HepG2 (cell line): ENCODE measurements around the gene LLGL2. TPM values are rescaled to one million over a fixed set of nuclear protein-coding genes. Genes with fewer than 3 reads are reported as not detected.

ENCODE experiments used
- CREB1 ChIP-seq, 2 experiments: fragments of 450-650 bp in 1 of 2; IDR thresholded peaks; 2 replicates each; pipeline ENCODE4 v1.6.1; 2016 to 2017; ENCODE audit warnings: control low read depth in 1 of 2, mild to moderate bottlenecking in 1 of 2, missing compliant biosample characterization in 1 of 2, missing genetic modification characterization in 1 of 2
- FOXA3 ChIP-seq: IDR thresholded peaks from 2 replicates; pipeline ENCODE4 v1.6.1; 2016; ENCODE audit warnings: missing genetic modification reagents, missing compliant biosample characterization
- KDM5A ChIP-seq: fragments of 200-600 bp; sonication (generic); IDR thresholded peaks from 2 replicates; pipeline ENCODE4 v1.7.0; 2018; ENCODE audit warnings: antibody characterized with exemption, mild to moderate bottlenecking, low read length, borderline replicate concordance
- MATR3 ChIP-seq: sonication (generic); formaldehyde crosslinking; IDR thresholded peaks from 2 replicates; pipeline ENCODE4 v1.4.0; 2020; ENCODE audit warnings: missing genetic modification reagents
- THAP7 ChIP-seq: sonication (generic); formaldehyde crosslinking; IDR thresholded peaks from 2 replicates; pipeline ENCODE4 v1.8.1; 2023; ENCODE audit warnings: mild to moderate bottlenecking, missing genetic modification reagents
- ZBTB4 ChIP-seq: sonication (generic); formaldehyde crosslinking; IDR thresholded peaks from 2 replicates; pipeline ENCODE4 v1.4.0; 2020; ENCODE audit warnings: missing genetic modification reagents, mild to moderate bottlenecking, borderline replicate concordance
- ZFX ChIP-seq: sonication (generic); formaldehyde crosslinking; IDR thresholded peaks from 2 replicates; pipeline ENCODE4 v1.4.0; 2020; ENCODE audit warnings: mild to moderate bottlenecking, low read depth, missing genetic modification reagents, moderate library complexity
- ZNF367 ChIP-seq: sonication (generic); formaldehyde crosslinking; IDR thresholded peaks from 2 replicates; pipeline ENCODE4 v1.4.0; 2020; ENCODE audit warnings: missing genetic modification reagents, borderline replicate concordance
- polyA plus RNA-seq, 8 experiments: library from polyadenylated mRNA; depleted of rRNA in 3 of 8; stranded (reverse) in 7 of 8; unstranded in 1 of 8; fragments of >200 nt; fragmentation: Illumina TruSeq in 4 of 8; extraction: Trizol in 4 of 8; gene quantifications; 2 replicates each; pipeline versions ENCODE4 v1.2.1 to v1.2.3, GENCODE V29; 2011 to 2016; ENCODE audit warnings: low read depth in 4 of 8, missing spikeins in 1 of 8, mixed read lengths in 1 of 8; ENCODE audit not compliant: insufficient read depth in 1 of 8
- total RNA-seq, 5 experiments: library from RNA; depleted of rRNA; stranded (reverse); fragments of >200 nt; fragmentation: Illumina TruSeq; extraction: Trizol; gene quantifications; 2 replicates each; pipeline ENCODE4 v1.2.3, GENCODE V29; 2016; ENCODE audit warnings: low read depth in 1 of 5
- TF ChIP-seq, protein P1 (sequence below): sonication (generic); formaldehyde crosslinking; IDR thresholded peaks from 2 replicates; pipeline ENCODE4 v1.5.1; 2020; ENCODE audit warnings: mild to moderate bottlenecking, missing genetic modification reagents, borderline replicate concordance
- TF ChIP-seq, protein P2 (sequence below): sonication (generic); formaldehyde crosslinking; IDR thresholded peaks from 2 replicates; pipeline ENCODE4 v1.4.0; 2020; ENCODE audit warnings: mild to moderate bottlenecking, missing genetic modification reagents
- TF ChIP-seq, protein P3 (sequence below): sonication (generic); formaldehyde crosslinking; IDR thresholded peaks from 2 replicates; pipeline ENCODE4 v1.5.0; 2020; ENCODE audit warnings: missing genetic modification reagents, mild to moderate bottlenecking, borderline replicate concordance

The LLGL2 gene
- total and polyA plus RNA-seq, 2 of the 13 experiments (the other 11 are each of a cell fraction or from before 2014, with no cell fraction given): 83.0 to 86.7 TPM

- TF ChIP-seq, protein P1, sequence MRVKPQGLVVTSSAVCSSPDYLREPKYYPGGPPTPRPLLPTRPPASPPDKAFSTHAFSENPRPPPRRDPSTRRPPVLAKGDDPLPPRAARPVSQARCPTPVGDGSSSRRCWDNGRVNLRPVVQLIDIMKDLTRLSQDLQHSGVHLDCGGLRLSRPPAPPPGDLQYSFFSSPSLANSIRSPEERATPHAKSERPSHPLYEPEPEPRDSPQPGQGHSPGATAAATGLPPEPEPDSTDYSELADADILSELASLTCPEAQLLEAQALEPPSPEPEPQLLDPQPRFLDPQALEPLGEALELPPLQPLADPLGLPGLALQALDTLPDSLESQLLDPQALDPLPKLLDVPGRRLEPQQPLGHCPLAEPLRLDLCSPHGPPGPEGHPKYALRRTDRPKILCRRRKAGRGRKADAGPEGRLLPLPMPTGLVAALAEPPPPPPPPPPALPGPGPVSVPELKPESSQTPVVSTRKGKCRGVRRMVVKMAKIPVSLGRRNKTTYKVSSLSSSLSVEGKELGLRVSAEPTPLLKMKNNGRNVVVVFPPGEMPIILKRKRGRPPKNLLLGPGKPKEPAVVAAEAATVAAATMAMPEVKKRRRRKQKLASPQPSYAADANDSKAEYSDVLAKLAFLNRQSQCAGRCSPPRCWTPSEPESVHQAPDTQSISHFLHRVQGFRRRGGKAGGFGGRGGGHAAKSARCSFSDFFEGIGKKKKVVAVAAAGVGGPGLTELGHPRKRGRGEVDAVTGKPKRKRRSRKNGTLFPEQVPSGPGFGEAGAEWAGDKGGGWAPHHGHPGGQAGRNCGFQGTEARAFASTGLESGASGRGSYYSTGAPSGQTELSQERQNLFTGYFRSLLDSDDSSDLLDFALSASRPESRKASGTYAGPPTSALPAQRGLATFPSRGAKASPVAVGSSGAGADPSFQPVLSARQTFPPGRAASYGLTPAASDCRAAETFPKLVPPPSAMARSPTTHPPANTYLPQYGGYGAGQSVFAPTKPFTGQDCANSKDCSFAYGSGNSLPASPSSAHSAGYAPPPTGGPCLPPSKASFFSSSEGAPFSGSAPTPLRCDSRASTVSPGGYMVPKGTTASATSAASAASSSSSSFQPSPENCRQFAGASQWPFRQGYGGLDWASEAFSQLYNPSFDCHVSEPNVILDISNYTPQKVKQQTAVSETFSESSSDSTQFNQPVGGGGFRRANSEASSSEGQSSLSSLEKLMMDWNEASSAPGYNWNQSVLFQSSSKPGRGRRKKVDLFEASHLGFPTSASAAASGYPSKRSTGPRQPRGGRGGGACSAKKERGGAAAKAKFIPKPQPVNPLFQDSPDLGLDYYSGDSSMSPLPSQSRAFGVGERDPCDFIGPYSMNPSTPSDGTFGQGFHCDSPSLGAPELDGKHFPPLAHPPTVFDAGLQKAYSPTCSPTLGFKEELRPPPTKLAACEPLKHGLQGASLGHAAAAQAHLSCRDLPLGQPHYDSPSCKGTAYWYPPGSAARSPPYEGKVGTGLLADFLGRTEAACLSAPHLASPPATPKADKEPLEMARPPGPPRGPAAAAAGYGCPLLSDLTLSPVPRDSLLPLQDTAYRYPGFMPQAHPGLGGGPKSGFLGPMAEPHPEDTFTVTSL (CRISPR knock-in tag): peak; percentile 84; the same call in 1 of the 2 replicates
- TF ChIP-seq ZNF367 (CRISPR knock-in tag): no peak
- TF ChIP-seq THAP7 (CRISPR knock-in tag): 0 out of 2 replicates have a peak, but pooled peaks have one; percentile 11
- TF ChIP-seq ZFX (CRISPR knock-in tag): peak; percentile 95
- TF ChIP-seq KDM5A: peak; percentile 50; the same call in 1 of the 2 replicates
- TF ChIP-seq MATR3: no peak
- TF ChIP-seq, protein P2, sequence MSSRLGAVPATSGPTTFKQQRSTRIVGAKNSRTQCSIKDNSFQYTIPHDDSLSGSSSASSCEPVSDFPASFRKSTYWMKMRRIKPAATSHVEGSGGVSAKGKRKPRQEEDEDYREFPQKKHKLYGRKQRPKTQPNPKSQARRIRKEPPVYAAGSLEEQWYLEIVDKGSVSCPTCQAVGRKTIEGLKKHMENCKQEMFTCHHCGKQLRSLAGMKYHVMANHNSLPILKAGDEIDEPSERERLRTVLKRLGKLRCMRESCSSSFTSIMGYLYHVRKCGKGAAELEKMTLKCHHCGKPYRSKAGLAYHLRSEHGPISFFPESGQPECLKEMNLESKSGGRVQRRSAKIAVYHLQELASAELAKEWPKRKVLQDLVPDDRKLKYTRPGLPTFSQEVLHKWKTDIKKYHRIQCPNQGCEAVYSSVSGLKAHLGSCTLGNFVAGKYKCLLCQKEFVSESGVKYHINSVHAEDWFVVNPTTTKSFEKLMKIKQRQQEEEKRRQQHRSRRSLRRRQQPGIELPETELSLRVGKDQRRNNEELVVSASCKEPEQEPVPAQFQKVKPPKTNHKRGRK (CRISPR knock-in tag): no peak
- peak; percentile 97 for TF ChIP-seq FOXA3
- TF ChIP-seq, protein P3, sequence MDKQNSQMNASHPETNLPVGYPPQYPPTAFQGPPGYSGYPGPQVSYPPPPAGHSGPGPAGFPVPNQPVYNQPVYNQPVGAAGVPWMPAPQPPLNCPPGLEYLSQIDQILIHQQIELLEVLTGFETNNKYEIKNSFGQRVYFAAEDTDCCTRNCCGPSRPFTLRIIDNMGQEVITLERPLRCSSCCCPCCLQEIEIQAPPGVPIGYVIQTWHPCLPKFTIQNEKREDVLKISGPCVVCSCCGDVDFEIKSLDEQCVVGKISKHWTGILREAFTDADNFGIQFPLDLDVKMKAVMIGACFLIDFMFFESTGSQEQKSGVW (CRISPR knock-in tag): no peak
- no peak for TF ChIP-seq CREB1 (IDR thresholded peaks at IDR 0.05)
- TF ChIP-seq CREB1 (CRISPR knock-in tag; IDR thresholded peaks at IDR 0.05): no peak
- peak; percentile 91; the same call in 1 of the 2 replicates for TF ChIP-seq ZBTB4 (CRISPR knock-in tag)
Observed at GRCh38 chr17:75557075-75557851, 31.8 kb downstream of the LLGL2 start (continued).
